Activated CD8-positive, alpha-beta T cell treated with anti-CD3 and anti-CD28 coated beads for 36 hours (primary cell): ENCODE results near the gene GJD3. TPM values are rescaled to one million over a fixed set of nuclear protein-coding genes. Genes with fewer than 3 reads are reported as not detected.

Experiments
- ATAC-seq: fragments of 200-7000 bp; cut with Tn5 transposase; one replicate; pipeline ENCODE4 v1.10.0; 2021; ENCODE audit warnings: mild to moderate bottlenecking, moderate library complexity
- CTCF ChIA-PET: fragments of 350-600 bp; sonication (Branson Sonifier 250); formaldehyde crosslinking; loops from one replicate; lab custom pipeline; 2021; ENCODE audit warnings: antibody characterized with exemption; lab: Charles Lee
- POLR2A ChIA-PET: fragments of 350-600 bp; sonication (Branson Sonifier 250); formaldehyde crosslinking; loops from one replicate; lab custom pipeline; 2021; ENCODE audit warnings: antibody characterized with exemption; lab: Charles Lee
- DNase-seq: peaks from one replicate; pipeline ENCODE4 v3.0.0-alpha.2; 2020
- H3K27ac Mint-ChIP-seq: one replicate; pipeline ENCODE4 v1.8.0; 2021; ENCODE audit warnings: mild to moderate bottlenecking, mixed read lengths
- H3K27me3 Mint-ChIP-seq: one replicate; pipeline ENCODE4 v1.8.0; 2021; ENCODE audit warnings: mixed read lengths
- H3K36me3 Mint-ChIP-seq: one replicate; pipeline ENCODE4 v1.8.0; 2021; ENCODE audit warnings: low read depth, mixed read lengths
- H3K4me1 Mint-ChIP-seq: one replicate; pipeline ENCODE4 v1.8.0; 2021; ENCODE audit warnings: low read depth, mixed read lengths
- H3K4me3 Mint-ChIP-seq: one replicate; pipeline ENCODE4 v1.8.0; 2021; ENCODE audit warnings: mild to moderate bottlenecking, moderate library complexity, mixed read lengths
- H3K9me3 Mint-ChIP-seq: one replicate; pipeline ENCODE4 v1.8.0; 2021; ENCODE audit warnings: mixed read lengths
- CTCF ChIP-seq: fragments of 200-600 bp; IDR thresholded peaks from one replicate; pipeline ENCODE4 v1.8.0; 2022; ENCODE audit warnings: antibody characterized with exemption, mild to moderate bottlenecking
- intact Hi-C: fragments of 100-400 bp; cut with micrococcal nuclease; formaldehyde crosslinking; loops from one replicate; pipeline ENCODE4 v1.10.0; 2022
- total RNA-seq, 2 experiments: library from RNA; stranded (reverse); gene quantifications; one replicate each; pipeline ENCODE4 v1.2.3, GENCODE V29; 2021

GJD3 gene
- total RNA-seq, 2 experiments from 2014 or later: not detected

DNA sequence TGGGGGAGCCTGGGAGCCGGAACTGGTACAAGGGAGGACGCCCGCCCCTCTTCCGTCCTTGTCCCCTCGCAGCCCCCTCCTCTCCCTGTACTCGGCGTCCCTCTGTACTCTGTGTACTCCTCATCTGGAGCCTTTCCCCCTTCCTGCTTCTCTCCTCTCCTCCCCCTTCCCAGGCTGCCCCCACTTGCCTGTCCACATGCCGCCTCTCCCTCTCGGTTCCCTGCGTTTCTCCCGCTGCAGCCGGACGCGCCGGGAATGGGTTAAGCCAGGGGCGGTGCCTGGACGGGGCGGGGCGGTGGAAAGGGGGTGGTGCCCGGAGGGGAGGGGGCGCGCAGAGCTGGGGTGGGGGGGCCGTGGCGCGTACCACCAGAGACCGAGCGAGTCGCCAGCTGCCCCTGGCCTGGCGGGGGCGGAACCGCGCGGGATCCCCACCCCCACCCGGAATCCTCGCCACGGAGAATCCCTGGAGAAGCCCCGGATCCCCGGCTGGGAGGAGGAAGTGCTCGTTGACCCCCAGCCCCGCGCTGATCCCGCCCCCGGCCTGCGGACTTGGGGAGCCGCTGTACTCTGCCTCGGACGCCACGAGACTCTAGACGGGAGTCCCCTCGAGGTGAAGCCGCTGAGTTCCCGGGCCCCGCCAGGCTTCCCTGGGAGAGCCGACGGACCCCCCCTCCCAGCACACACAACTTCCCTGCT, 22.6 kb downstream of the GJD3 start:
- POLR2A ChIA-PET: interaction anchor here (0.6 to 2.7 kb wide), 8 partner anchors 11 to 51 kb away, joined by 3 to 10 read pairs (median 4); no protein-coding TSS in a partner anchor
- H3K4me1 Mint-ChIP-seq: peaks cover 77% of the 10 kb centered on the region
- intact Hi-C loops: no loop called here
- peak overlapping the region; percentile 30 for H3K27ac Mint-ChIP-seq
- DNase-seq (no peak), ATAC-seq (no peak)
- H3K4me3 Mint-ChIP-seq: peak overlapping the region; percentile 68
- no peaks in the 10 kb centered on the region for H3K27me3 Mint-ChIP-seq
- no peak for TF ChIP-seq CTCF
- no peaks in the 10 kb centered on the region for H3K9me3 Mint-ChIP-seq
- CTCF ChIA-PET: interaction anchor here (0.8 to 26.3 kb wide), 6 partner anchors 11 to 266 kb away, joined by 3 to 780 read pairs (median 4); partner anchors contain the start of genes CDC6 and RARA
- H3K36me3 Mint-ChIP-seq: peaks cover 33% of the 10 kb centered on the region

DNA sequence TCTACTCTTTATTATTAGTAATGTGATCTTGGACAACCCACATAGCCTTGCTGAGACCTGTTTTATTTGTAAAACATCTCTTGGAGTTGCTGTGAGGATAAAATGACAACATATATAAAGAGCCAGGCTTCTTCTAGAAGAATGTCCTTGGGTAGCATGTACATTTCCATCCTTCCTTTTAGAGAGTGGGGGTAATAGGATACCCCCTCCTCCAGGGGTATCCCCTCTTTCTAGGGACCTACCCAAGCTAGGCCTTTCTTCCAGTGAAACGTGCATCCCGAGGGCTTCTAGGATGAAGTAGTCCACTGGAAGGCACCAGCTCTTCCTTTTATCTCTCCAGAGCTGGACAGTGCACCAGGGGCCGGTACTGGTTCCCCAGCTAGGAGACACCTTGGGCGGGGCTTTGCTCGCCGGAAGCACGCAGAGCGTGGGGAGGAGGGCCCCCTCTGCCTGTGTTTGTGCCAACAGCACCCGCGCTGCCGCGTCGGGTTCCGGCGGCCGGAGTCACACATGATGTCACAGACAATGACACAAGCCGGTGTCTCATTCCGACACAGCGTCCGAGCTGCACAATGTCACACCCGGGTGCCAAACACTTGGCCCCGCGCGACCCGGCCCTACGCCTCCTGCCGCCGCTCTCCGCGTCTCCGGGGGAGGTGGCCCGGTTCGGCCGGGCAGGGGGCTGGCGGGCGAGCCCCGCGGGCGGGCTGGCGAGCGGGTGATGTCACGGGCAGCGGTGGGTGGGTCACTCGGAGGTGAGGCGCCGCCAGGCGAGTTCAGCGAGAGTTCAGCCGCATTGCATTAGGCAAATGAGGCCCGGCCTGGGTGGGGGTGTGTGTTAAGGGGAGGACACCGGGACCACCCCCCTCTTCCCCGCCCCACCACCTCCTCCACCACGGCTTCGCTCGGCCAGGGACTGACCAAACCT, 23.4 kb downstream of the GJD3 start:
- Mint-ChIP-seq H3K4me3 (peak overlapping the region; percentile 68), H3K27me3 (no peaks in the 10 kb centered on the region), H3K9me3 (no peaks in the 10 kb centered on the region), H3K27ac (peak overlapping the region; percentile 87), H3K36me3 (peaks cover 33% of the 10 kb centered on the region), H3K4me1 (peaks cover 73% of the 10 kb centered on the region)
- intact Hi-C loops: no loop called here
- POLR2A ChIA-PET: interaction anchor here (0.8 to 2.7 kb wide), 9 partner anchors 10 to 41 kb away, joined by 3 to 10 read pairs (median 4); no protein-coding TSS in a partner anchor
- peak; percentile 86 for ATAC-seq
- peak; percentile 39 for TF ChIP-seq CTCF
- DNase-seq: peak; percentile 93
- CTCF ChIA-PET: interaction anchor here (0.8 to 26.3 kb wide), 8 partner anchors 10 to 265 kb away, joined by 3 to 780 read pairs (median 4); partner anchors contain the start of genes CDC6 and RARA

GRCh38 chr17:40340327-40340726, 24.2 kb downstream of the GJD3 start:
- ATAC-seq (no peak), DNase-seq (no peak)
- CTCF ChIA-PET: interaction anchor here (0.9 to 26.3 kb wide), 5 partner anchors 10 to 227 kb away, joined by 3 to 780 read pairs (median 4); partner anchors contain the start of genes CDC6 and RARA
- TF ChIP-seq CTCF: no peak
- peaks cover 65% of the 10 kb centered on the region for H3K4me1 Mint-ChIP-seq
- H3K36me3 Mint-ChIP-seq: peaks cover 33% of the 10 kb centered on the region
- peak overlapping the region; percentile 64 for H3K27ac Mint-ChIP-seq
- POLR2A ChIA-PET: interaction anchor here (1.1 to 2.7 kb wide), 6 partner anchors 9 to 33 kb away, joined by 3 to 10 read pairs (median 4); no protein-coding TSS in a partner anchor
- no peak overlapping the region for H3K4me3 Mint-ChIP-seq
- no peaks in the 10 kb centered on the region for H3K27me3 Mint-ChIP-seq
- intact Hi-C loops: no loop called here
- H3K9me3 Mint-ChIP-seq: no peaks in the 10 kb centered on the region

DNA sequence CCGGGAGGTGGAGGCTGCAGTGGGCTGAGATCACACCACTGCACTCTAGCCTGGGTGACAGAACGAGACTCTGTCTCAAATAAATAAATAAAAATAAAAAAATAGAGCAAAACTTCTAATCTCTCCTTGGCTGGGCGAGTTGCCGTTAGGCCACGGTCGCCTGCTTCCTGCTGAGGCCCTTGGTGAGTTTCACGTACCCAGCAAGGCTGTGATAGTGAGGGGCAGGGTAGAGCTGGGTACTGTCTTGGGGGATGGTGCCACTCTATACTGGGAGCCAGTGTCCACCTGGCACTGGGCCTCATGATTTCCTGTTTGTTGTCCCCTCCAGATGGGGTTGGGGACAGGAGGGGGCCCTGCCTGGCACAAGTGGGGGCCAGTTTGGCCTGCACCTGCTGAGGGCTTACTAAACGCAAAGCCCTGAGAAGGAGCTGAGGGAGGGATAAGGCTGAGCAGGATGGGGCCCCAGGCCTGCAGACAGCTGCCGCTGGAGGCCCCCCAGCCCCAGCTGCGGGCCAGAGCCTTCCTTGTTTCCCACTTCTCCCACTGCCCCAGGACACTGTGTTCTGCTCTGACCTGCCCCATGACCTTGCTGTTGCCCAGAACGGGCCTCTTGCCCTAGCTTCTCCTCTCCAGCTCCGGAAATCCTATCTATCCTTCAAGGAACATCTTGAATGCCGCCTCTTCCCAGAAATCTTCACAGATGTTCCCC, 25.4 kb downstream of the GJD3 start:
- ATAC-seq (no peak), DNase-seq (no peak)
- no peak overlapping the region for H3K4me3 Mint-ChIP-seq
- peaks cover 33% of the 10 kb centered on the region for H3K36me3 Mint-ChIP-seq
- peaks cover 64% of the 10 kb centered on the region for H3K4me1 Mint-ChIP-seq
- H3K9me3 Mint-ChIP-seq: no peaks in the 10 kb centered on the region
- H3K27ac Mint-ChIP-seq: peak overlapping the region; percentile 46
- ChIA-PET POLR2A (interaction anchor here (0.8 to 2.7 kb wide), 4 partner anchors 8 to 22 kb away, joined by 3 to 10 read pairs (median 4); no protein-coding TSS in a partner anchor), CTCF (interaction anchor here (0.8 to 26.3 kb wide), 2 partner anchors 31 to 323 kb away, joined by 3 to 780 read pairs; partner anchors contain the start of genes CDC6 and RARA)
- TF ChIP-seq CTCF: no peak
- intact Hi-C loops: no loop called here
- H3K27me3 Mint-ChIP-seq: no peaks in the 10 kb centered on the region
